NCI-H510A (cell line): ENCODE measurements around the gene RRP12.

Experiments
- DNase-seq: peaks from one replicate; lab custom pipeline; 2025; lab: John Stamatoyannopoulos, UW

Gene RRP12

DNA sequence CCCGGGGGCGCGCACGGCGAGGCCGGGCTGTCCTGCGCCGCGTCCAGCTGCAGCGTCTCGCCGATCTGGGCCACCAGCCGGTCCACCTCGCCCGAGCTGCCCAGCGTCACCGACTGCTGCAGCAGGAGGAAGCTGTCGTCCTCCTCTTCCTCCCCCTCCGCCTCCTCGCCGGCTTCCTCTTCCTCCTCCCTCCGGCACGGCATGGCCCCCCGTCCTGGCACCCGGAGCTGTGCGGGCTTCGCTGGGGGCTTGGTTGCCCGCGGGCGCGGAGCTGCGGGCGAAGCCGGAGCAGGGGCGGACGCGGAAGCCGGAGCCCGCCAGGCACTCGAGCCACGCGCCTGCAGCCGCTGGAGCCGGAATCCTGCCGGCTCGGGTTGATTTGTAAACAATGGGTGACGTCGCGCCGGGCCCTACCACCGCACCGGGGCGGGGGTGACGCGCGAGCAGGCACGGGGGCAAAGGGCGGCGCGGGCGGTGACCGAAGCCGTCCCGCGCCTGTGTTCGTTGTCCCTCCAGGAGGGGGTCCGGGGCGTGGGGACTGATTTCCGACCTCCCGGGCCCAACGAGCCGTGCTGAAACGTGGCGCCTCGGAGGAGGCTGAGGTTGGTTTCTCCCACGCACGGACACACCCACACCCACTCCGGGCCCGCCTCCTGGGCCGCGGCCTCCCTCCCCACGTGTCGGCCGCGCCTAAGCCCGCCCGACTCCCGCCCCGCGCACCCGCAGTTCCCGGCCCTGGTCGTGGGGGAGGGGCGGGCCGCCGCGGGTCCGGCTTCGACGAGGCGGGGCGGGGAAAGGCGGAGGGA, 66.6 kb downstream of the RRP12 start, which contains the start of gene FRAT2:
FRAT2 (minus strand) TSS at position 360 of the 806 bp plus-strand sequence; CDS start at position 203, 157 bp downstream.
- DNase-seq = peak; percentile 75

DNA sequence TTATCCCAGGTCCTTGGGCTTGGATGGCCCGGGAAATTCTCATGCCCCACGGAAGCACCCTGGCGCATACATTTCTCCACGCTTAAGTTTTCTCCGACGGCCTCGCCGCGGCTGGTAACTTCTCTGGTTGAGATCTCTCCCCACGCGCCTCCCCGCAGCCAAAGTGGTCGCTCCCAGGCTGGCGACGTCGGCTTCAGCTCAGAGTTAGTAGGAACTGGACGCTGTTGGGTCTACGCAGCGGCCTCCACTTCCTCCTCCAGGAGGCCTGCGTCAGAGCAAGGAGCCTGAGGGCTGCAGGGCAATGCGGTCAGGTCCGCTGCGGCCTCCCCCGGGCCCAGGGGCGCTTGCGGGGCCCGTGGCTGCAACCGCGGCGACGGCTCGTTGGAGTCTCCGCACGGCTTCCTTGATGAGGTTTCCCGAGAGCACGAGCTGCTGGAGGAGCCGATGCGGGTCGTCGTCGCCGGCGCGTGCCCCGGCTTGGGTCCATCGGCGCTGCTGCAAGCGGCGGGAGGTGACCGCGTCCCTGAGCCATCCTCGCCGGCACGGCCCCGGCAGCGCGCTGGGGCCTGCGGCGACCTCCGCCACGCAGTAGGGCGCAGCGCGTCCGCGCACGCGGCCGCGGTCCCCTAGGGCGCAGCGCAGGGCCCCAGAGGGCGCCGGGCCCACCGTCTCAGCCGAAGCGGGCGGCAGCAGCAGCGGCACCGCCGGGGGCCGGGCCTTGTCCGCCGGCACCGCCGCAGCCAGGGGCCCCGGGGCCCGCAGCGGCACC, 67.4 kb downstream of the RRP12 start:
- peak; percentile 22 for DNase-seq

DNA sequence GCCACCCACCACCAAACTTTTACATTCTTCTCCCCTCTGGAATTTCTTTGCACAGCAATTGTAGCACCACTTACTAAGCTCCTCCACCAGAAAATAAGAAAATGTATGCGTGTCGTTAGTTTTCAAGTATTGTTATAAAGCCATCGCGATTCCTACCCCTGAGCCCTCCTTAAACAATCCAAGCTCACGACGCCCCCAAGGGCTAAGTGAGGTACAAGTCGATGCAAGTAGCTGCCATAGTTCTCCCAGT, 67.9 kb downstream of the RRP12 start:
- no peak for DNase-seq

DNA sequence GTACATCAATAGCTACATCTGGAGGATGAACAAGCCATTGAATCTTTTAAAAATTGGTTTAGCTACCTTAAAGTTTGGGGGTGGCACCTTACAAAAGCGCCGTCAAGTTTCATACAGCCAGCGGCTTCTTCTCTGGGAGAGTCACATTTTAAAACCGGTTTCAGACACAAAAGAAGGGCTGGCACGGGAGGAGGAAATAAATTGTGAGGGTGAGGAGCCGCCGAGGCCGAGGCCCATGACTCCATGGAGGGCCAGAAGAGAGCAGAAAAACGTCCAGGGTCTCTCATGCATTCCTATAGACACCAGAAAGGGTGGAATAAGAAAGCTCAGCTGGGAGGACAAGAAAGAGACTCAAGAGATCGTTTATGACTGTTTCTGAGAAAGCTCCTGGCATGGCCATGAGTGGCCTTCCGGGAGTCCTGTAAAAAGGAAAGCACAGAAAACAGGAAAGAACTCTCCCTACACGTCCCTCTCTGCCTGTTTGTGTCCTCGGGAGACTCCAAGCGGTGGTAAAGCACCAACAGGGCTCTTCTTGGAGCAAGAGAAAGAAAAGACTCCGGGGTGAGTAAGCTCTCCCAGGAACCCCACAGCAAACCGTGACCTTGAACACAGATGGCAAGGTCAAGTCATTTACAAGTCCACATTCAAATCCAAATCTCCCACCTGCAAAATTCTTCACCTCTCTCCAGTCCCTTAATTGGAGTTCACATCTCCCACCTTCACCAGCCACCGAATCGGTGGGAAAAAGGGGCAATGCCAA, 68.4 kb downstream of the RRP12 start:
- DNase-seq = no peak

DNA sequence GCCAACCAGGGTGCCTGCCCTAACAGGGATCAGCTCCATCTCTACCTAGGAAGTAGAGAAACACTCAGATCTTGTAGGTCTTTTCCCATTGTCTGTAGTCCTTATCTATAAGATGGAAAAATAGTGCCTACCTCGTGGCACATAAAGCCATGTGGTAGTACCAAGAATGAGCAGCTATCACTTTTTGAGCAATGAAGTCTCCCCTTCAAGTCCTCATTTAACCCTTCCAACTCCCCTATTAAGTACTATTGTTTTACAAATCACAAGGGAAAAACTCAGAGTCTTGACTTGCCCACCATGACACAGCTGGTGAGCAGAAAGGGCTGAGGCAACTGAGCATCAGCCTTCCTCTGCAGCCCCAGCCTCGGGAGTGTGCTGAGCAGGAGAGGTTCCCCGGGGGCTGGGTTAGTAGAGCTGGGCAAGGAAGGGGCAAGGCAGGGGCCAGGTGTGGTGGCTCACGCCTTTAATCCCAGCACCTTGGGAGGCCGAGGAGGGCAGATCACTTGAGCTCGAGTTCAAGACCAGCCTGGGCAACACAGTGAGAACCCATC, 69.9 kb downstream of the RRP12 start:
- DNase-seq = no peak

DNA sequence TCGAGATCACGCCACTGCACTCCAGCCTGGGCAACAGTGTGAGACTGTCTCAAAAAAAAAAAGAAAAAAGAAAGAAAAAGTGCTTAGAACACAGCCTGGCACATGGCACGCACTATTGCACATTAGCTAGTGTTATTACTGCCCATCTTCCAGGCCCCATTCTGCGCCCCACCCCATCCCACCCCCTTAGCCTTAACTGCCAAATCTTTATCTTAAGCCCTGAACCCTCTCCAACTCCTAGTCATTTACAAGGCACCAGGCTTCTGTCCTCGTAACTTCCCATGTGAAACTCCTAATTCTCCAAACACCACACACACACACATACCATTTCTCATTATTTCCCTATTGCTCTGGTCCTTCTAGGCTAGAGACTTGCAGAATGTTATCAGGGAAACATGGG, 71.4 kb downstream of the RRP12 start:
- DNase-seq = no peak

DNA sequence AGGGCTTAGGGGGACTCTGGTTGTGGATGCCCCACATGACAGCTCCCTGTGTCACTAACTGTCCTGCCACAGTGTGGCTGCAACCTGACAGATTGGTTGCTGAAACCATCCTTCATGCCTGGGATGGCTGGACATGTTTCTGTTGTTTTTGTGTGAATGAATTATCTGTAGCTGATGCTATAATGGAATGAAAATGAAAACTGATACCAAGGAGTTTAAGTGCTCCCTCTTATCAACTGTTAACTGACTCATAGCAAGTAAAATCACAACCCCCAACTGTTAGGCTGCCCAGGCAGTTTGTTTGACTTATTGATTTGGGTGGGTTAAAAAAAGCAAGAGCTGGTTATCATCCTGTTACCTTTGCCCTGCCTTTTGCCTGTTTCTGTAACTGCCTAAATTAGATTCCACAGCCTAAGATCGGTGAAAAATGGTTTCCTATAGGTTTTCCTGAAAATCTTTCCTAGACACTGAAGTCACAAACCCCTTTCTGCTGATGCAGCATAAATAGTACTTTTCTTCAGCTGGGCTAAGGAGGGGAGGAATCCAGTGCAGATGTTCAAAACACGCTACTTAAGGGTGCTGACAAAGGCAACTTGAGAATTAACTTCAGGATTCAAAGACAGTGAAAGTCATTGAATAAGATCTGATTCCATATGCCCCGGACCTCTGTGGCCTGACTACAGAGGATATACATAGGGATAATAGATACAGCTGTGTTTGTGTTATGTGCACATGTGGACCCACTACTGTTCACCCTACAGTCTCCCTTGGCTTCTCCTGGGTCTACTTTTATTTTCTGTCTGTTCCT, 72.3 kb downstream of the RRP12 start:
- no peak for DNase-seq

DNA sequence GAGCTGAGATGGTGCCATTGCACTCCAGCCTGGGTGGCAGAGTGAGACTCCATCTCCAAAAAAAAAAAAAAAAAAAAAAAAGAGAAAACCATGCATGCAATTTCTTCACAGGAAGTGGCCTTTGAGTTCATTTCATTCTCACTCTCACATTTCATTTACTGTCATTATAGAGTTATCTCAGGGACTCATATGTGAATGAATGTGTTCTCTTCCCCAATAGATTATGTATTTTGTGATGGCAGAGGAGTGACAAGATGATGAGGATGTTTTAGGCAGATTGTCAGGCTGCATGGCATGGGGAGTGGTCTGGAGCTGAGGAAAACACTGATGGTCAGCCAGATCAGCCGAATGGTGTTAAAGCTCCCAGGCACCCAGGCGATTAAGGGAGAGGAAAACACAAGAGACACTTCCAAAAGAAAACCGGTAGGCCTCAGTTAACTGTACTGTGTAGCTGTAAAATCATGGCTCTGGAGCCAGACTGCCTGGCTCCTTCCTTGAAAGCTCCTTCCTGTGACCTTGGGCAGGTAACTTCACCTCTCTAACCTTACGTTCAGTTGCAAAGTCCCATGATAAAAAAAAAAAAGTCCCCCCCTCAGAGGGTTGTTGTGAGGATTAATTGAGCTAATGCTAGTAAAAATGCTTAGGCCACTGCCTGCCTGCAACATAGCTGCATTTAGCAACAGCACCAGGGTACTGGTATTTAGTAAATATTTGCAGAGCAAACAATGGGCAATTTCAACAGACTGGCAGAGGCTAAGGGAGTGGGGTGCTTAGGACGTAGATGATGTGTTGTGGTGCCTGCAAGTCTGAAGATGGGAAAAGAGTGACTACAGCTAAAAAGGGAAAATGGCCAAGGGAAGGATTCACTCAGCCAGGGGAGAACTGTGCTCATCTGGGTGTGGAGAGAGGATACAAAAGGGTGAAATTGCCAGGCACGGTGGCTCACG, 73.5 kb downstream of the RRP12 start:
- DNase-seq = peak; percentile 15

DNA sequence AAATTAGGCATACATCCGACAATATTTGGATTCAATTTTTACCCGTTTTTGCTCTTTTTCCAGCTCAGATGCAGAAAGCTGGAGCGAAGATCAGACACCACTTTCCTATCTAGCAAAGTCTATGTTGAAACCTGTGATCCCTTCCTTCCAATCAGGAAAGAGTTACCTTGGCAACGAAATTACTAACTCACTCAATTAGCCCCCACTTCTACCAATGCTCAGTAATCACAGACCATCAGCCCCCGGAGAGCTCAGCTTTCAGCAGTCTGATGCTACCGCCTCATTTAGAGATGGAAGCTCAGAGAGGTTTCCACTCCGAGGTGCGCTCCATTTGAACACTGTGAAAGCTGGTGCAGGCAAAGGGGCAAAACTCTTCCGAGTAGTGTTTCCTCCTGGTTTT, 75.4 kb downstream of the RRP12 start:
- no peak for DNase-seq

DNA sequence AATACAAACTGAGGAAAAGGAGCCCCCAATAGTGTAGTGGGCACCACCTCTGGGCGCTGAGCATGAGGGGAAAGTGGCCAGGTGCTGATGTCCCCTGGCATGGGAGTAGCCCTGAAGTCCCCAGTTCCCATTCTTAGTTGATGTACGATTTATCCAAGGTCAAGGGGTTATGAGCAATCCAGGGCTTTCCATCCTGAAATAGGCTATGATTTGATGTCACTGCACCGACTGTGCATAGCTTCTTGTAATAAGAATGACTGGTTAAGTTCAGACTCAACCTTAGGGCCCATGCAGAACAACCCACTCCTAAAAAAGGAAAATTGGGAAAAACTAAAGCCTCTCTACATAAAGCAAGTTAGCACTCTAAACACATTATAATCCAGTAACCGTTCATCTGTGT, 77.6 kb downstream of the RRP12 start:
- no peak for DNase-seq

DNA sequence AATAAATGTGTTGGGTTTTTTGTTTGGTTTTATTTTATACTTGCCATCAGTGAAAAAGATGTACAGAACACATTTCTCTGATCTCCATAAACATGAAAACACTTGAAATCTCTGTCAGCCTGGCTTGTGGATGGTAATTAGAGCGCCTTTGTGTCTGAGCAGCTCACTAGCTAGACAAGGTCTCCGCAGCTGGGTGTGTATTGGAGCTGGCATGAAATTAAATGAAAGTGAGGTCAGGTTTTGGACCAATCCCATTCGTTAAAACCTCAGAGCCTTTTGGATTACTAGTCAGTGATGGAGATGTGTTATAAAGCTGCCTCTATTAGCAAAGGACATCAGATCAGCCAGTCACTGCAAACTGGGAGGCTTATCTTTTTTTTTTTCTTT, 79.3 kb downstream of the RRP12 start:
- peak; percentile 60 for DNase-seq

DNA sequence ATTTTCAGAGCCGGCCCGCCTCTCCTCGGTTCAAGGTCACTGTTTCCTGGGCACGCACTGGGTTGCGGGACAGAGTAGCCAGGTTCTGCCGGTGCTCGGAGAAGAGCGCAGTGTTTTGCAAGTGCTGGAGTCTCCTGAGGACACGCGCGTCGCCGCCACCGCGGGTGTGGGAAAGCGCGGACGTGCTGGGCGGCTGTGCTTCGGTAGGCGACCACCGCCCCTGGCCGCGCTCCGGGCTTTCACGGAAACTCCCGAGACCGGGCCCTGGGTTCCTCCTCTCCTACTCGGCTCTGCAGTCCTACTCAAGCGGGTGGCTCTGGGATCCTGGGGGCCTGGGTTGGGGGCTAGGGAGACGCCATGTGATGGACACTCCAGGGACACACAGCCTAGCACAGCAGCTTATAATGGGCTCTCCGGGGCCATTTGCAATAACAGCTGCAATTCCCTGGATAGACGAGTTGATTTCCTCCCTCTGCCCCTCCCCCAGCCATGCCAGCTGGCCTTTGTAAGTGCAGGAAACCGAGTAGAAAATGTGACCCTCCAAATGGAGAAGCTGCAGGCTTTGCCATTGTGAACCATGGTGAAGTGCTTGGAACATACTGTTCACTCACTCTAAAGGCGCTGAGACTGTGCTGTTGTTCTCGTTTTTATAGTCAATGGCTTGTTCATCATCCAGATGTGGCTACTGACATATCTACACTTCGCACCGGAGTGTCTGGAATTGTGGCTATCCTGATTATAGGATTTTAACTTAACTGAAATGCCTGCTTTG, 79.9 kb downstream of the RRP12 start:
- DNase-seq = peak; percentile 80

DNA sequence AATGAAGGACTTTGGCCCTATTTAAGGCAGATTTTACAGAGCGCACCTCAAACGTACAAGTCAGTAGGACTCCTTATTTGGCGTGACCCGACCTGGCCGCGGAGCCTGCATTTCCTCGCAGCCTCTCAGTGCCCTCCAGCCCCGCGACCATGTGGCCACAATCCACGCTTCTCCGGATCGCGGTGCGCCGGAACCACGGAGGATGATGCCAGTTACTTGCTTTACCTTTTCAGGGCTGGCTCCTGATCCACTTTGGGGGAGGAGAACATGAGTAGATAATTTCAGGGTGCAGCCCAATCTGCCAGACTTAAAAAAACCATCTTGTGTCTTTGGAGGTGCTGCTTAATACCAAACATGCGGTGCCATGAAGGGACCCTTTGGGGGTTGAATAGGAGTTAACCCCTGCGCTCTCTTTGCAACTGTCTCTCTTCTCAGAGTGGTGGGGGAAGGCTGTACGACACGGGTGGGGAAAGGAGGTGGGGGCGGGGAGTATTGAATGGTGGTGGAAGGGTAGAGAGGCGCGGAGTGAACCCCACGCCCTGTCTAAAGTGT, 80.6 kb downstream of the RRP12 start:
- no peak for DNase-seq

DNA sequence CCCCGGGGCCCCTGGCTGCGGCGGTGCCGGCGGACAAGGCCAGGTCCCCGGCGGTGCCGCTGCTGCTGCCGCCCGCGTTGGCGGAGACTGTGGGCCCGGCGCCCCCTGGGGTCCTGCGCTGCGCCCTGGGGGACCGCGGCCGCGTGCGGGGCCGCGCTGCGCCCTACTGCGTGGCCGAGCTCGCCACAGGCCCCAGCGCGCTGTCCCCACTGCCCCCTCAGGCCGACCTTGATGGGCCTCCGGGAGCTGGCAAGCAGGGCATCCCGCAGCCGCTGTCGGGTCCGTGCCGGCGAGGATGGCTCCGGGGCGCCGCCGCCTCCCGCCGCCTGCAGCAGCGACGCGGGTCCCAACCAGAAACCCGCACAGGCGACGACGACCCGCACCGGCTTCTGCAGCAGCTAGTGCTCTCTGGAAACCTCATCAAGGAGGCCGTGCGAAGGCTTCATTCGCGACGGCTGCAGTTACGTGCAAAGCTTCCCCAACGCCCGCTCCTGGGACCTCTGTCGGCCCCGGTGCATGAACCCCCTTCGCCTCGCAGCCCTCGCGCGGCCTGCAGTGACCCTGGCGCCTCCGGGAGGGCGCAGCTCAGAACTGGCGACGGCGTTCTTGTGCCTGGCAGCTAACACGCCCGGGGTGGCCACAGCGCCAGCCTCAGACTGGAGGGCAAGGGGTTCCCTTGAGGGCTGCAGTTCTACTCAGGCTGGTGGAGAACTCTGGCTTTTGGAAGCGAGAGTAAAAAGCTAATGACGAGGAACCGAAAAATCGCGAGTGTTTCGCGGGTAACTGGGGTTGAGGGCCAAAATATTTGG, 81.3 kb downstream of the RRP12 start:
- DNase-seq = peak; percentile 53

DNA sequence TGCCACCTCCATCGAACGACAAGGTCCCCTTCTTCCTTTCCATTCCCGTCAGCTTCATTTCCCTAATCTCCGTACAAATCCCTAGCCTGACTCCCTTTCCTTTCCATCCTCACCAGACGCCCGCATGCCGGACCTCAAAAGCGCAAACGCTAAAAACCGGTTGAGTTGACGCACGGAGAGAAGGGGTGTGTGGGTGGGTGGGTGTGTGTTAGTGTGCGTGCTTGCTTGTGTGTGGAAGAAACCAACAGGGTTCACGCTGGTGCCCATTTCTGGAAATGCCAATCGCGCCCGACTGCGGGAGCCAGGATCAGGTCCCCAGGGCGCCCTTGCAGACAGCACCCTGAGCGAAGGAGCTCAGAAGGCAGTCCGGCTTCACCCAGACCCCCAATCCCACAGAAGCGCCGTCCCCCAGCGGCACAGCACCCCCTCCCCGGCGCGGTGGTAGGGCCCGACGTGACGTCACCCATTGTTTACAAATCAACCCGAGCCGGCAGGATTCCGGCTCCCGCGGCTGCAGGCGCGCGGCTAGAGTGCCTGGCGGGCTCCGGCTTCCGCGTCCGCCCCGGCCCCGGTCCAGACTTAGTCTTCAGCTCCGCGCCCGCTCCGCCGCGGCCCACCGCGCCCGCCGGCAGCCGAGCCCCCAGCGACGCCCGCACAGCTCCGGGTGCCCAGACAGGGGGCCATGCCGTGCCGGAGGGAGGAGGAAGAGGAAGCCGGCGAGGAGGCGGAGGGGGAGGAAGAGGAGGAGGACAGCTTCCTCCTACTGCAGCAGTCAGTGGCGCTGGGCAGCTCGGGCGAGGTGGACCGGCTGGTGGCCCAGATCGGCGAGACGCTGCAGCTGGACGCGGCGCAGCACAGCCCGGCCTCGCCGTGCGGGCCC, 82.1 kb downstream of the RRP12 start, which contains the start of gene FRAT1:
FRAT1 (plus strand) TSS at position 500 of the 880 bp plus-strand sequence; CDS start at position 683, 183 bp downstream.
- peak; percentile 62 for DNase-seq

DNA sequence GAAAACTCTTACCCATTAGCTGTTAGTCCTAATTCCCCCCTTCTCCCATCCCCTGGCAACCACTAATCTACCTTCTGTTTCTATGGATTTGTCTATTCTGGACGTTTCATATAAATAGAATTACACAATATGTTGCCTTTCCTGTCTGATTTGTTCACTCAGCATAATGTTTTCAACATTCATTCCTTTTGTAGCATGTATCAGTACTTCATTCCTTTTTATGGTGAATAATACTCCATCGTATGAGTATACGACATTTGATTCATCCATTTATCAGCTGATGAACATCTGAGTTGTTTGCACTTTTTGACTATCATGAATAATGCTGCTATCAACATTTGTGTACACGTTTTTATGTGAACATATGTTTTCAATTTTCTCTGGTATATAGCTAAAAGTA, 86.5 kb downstream of the RRP12 start:
- DNase-seq = no peak

DNA sequence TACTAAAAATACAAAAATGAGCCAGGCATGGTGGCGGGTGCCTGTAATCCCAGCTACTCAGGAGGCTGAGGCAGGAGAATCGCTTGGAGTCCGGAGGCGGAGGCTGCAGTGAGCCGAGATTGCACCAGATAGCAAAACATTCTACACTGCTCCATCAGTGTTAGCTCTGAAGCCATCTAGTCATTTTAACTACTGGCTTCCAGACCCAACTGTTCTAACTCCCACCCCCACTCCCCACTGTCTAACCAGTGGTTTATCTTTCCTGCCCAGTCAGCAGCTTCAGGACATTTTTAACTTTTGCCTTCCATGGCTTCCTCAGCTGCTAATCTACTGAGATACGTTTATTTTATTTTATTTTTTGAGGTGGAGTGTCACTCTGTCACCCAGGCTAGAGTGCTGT, 88.2 kb downstream of the RRP12 start:
- DNase-seq = no peak
